ENCODE measurements around the gene MTFMT.

The MTFMT gene

GRCh38 chr15:64954395-64954794 is 75.0 kb downstream of the MTFMT start:
- TF ChIP-seq CTCF (IDR thresholded peaks at IDR 0.05; ENCODE audit: low read depth, low read length) = no peak
- no peak for DNase-seq (ENCODE audit: extremely low read depth, low read depth)

GRCh38 chr15:64951777-64952418 is 77.5 kb downstream of the MTFMT start:
- DNase-seq (ENCODE audit: extremely low read depth, low read depth) = no peak
- TF ChIP-seq CTCF (IDR thresholded peaks at IDR 0.05; ENCODE audit: low read depth, low read length) = no peak
